ENCODE data around the gene MTMR1. TPM values are rescaled to one million over a fixed set of nuclear protein-coding genes. Genes with fewer than 3 reads are reported as not detected.

Gene MTMR1
- total and polyA plus RNA-seq, 9 donors: 7.9 to 22.7 (median 18.1) TPM

DNA sequence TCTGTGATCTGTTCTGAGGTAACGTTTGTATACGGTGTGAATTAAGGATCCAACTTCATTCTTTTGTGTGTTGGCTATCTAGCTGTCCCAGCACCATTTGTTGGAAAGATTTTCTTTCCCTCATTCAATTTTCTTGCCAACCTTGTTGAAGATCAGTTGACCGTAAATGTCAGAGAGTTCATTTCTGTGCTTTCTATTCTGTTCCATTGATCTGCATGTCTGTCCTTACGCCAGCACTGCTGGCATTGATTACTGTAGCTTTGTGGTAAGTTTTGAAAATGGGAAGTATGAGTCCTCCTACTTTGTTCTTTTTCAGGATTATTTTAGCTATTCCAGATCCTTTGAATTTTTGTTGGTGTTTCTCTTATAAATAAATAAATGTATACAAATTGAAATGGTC lies 60.8 kb downstream of the MTMR1 start:
- H3K36me3 ChIP-seq: no peaks in the 10 kb centered on the region
- TF ChIP-seq CTCF (IDR thresholded peaks at IDR 0.05) (no peak), POLR2A (IDR thresholded peaks at IDR 0.05) (no peak), EP300 (IDR thresholded peaks at IDR 0.05) (no peak)
- WGBS, 3 donors: 85 to 90% (median 88%) methylated on average over 4 of the region's 4 CpGs

DNA sequence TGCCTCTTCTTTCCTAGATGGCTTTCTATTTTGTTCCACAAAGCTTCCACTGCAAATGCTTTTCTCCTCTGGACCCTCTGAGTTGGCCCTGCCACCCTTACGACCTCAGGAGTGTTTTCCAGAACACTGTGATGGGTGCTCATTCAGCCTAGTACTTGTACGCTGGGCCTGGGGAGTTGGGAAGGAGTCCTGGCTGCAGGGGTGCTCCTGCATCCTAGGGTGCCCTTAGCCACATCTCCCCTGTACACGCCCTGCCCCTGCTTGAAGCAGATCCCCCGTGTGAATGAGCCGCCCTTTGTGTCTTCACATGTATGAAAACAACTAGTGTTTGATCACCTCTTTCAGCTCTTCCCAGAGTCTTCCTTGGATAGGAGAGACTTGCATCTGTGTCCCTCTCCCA lies 64.2 kb downstream of the MTMR1 start:
- no peaks in the 10 kb centered on the region for H3K27me3 ChIP-seq
- H3K4me3 ChIP-seq: no peak overlapping the region
- H3K9me3 ChIP-seq: no peaks in the 10 kb centered on the region
- no peaks in the 10 kb centered on the region for H3K36me3 ChIP-seq
- DNase-seq: no peak
- no peak overlapping the region for H3K27ac ChIP-seq
- no peaks in the 10 kb centered on the region for H3K4me1 ChIP-seq (ENCODE audit: insufficient read depth)
- intact Hi-C loops (cut with DNase I): no loop called here
- WGBS, 3 donors: 79 to 88% (median 83%) methylated on average over 5 of the region's 5 CpGs
- TF ChIP-seq CTCF (IDR thresholded peaks at IDR 0.05): no peak
- no peak for TF ChIP-seq EP300 (IDR thresholded peaks at IDR 0.05)
- TF ChIP-seq POLR2A (IDR thresholded peaks at IDR 0.05): no peak

More for the DNA sequence above, 60.8 kb downstream of the MTMR1 start:
- no peaks in the 10 kb centered on the region for H3K27me3 ChIP-seq
- no peaks in the 10 kb centered on the region for H3K9me3 ChIP-seq
- no peaks in the 10 kb centered on the region for H3K4me1 ChIP-seq (ENCODE audit: insufficient read depth)
- intact Hi-C loops (cut with DNase I): no loop called here
- no peak overlapping the region for H3K4me3 ChIP-seq
- no peak overlapping the region for H3K27ac ChIP-seq
- DNase-seq: no peak

- Histone ChIP-seq H3K9me3 (no peaks in the 10 kb centered on the region), H3K27ac (no peak overlapping the region), H3K27me3 (no peaks in the 10 kb centered on the region), H3K4me3 (no peak overlapping the region), H3K36me3 (no peaks in the 10 kb centered on the region), H3K4me1 (ENCODE audit: insufficient read depth) (no peaks in the 10 kb centered on the region)
- WGBS, 3 donors: 78 to 89% (median 79%) methylated on average over 22 of the region's 22 CpGs
- no peak for DNase-seq
- intact Hi-C loops (cut with DNase I): no loop called here
- TF ChIP-seq POLR2A (IDR thresholded peaks at IDR 0.05) (no peak), CTCF (IDR thresholded peaks at IDR 0.05) (no peak), EP300 (IDR thresholded peaks at IDR 0.05) (no peak)
Measured at GRCh38 chrX:150759568-150760416, 66.6 kb downstream of the MTMR1 start.

GRCh38 chrX:150761176-150761818 lies 68.1 kb downstream of the MTMR1 start:
- Histone ChIP-seq H3K9me3 (no peaks in the 10 kb centered on the region), H3K4me1 (ENCODE audit: insufficient read depth) (no peaks in the 10 kb centered on the region), H3K4me3 (no peak overlapping the region), H3K27me3 (no peaks in the 10 kb centered on the region), H3K36me3 (no peaks in the 10 kb centered on the region), H3K27ac (no peak overlapping the region)
- DNase-seq: no peak
- WGBS, 3 donors: 54 to 61% (median 55%) methylated on average over 7 of the region's 7 CpGs
- TF ChIP-seq EP300 (IDR thresholded peaks at IDR 0.05): no peak
- TF ChIP-seq CTCF (IDR thresholded peaks at IDR 0.05): no peak
- no peak for TF ChIP-seq POLR2A (IDR thresholded peaks at IDR 0.05)
- intact Hi-C loops (cut with DNase I): no loop called here

All from ovary (tissue), 9 donors.